HG02678 (cell line): ENCODE data around the gene AMBRA1.

Experiments
- ATAC-seq: cut with Tn5 transposase; IDR thresholded peaks from one replicate; pipeline ENCODE4 v1.9.1; 2021; ENCODE audit warnings: mild to moderate bottlenecking, moderate library complexity; ENCODE audit not compliant: unreplicated experiment

The AMBRA1 gene, protein sequence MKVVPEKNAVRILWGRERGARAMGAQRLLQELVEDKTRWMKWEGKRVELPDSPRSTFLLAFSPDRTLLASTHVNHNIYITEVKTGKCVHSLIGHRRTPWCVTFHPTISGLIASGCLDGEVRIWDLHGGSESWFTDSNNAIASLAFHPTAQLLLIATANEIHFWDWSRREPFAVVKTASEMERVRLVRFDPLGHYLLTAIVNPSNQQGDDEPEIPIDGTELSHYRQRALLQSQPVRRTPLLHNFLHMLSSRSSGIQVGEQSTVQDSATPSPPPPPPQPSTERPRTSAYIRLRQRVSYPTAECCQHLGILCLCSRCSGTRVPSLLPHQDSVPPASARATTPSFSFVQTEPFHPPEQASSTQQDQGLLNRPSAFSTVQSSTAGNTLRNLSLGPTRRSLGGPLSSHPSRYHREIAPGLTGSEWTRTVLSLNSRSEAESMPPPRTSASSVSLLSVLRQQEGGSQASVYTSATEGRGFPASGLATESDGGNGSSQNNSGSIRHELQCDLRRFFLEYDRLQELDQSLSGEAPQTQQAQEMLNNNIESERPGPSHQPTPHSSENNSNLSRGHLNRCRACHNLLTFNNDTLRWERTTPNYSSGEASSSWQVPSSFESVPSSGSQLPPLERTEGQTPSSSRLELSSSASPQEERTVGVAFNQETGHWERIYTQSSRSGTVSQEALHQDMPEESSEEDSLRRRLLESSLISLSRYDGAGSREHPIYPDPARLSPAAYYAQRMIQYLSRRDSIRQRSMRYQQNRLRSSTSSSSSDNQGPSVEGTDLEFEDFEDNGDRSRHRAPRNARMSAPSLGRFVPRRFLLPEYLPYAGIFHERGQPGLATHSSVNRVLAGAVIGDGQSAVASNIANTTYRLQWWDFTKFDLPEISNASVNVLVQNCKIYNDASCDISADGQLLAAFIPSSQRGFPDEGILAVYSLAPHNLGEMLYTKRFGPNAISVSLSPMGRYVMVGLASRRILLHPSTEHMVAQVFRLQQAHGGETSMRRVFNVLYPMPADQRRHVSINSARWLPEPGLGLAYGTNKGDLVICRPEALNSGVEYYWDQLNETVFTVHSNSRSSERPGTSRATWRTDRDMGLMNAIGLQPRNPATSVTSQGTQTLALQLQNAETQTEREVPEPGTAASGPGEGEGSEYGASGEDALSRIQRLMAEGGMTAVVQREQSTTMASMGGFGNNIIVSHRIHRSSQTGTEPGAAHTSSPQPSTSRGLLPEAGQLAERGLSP (N-terminal part only)

GRCh38 chr11:46593550-46594373 is at the start of gene AMBRA1:
Gene AMBRA1, minus strand, starts transcription at chr11:46594023. Its CDS starts 45,643 bp downstream, at chr11:46548380.
- ATAC-seq, result peak; percentile 81

GRCh38 chr11:46643531-46643930 is 49.7 kb upstream of the AMBRA1 start:
- ATAC-seq, result no peak

- ATAC-seq, result no peak
These were observed 49.0 kb upstream of the AMBRA1 start for GRCh38 chr11:46642627-46643335.

DNA sequence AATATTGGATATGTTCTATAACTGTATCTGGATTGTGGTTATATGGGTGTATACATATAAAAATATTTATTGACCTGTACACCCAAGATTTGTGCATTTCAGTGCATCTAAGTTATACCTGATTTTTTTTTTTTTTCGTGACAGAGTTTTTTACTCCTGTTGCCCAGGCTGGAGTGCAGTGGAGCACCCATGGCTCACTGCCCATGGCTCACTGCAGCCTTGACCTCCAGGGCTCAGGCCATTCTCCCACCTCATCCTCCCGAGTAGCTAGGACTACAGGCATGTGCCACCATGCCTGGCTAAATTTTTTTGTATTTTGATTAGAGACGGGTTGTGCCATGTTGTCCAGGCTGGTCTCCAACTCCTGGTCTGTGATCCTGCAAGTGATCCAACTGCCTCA is 47.8 kb upstream of the AMBRA1 start:
- no peak for ATAC-seq

- ATAC-seq, result no peak
These were observed 46.4 kb upstream of the AMBRA1 start for GRCh38 chr11:46640036-46640788.

- no peak for ATAC-seq
These were observed 45.5 kb upstream of the AMBRA1 start for GRCh38 chr11:46639197-46639839.

DNA sequence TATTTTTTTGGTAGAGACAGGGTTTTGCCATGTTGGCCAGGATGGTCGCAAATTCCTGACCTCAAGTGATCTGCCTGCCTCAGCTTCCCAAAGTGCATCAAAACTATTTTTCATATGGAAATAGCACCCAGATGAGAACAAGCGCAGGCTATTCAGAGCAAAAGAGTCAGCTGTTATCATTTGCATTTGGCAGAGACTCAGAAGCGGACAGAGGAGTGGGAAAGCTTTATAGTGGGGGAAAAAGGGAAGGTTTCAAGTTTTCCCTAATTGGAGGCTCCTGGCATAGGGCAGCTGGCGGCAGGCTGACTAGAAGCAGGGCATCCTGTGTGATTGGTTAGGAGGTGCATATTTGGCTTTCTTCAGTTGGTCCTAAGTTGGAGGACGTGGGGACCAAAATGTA is 43.7 kb upstream of the AMBRA1 start:
- ATAC-seq, result no peak

- no peak for ATAC-seq
These were observed 41.8 kb upstream of the AMBRA1 start for GRCh38 chr11:46635557-46636139.

DNA sequence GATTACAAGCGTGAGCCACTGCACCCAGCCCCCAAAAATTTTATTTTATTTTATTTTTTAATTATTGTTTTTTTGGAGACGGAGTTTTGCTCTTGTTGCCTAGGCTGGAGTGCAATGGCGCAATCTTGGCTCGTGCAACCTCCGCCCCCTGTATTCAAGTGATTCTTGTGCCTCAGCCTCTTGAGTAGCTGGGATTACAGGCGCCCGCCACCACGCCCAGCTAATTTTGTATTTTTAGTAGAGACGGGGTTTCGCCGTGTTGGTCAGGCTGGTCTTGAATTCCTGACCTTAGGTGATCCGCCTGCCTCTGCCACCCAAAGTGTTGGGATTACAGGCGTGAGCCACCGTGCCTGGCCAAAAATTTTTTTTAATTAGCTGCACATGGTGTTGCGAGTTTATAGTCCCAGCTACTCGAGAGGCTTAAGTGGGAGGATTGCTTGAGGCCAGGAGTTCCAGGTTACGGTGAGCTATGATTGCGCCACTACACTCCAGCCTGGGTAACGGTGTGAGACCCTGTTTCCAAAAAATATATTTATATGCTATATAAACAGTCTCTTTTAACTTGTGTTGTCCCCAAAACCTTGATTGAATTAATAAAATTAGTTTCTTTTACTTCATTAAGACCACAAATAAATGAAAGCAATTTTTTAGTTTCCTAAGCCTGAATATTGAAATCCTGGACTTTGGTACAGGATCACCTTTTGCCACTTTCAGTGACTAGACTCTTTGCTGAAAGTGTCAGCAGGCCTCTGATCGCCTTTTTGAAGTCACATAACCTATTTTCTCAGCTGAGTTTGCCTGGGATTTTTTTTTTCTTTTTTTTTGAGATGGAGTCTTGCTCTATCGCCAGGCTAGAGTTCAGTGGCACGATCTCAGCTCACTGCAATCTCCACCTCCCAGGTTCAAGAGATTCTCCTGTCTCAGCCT is 39.7 kb upstream of the AMBRA1 start:
- ATAC-seq, result no peak

- no peak for ATAC-seq
These were observed 38.7 kb upstream of the AMBRA1 start for GRCh38 chr11:46632502-46632901.

- no peak for ATAC-seq
These were observed 37.9 kb upstream of the AMBRA1 start for GRCh38 chr11:46631676-46632075.

GRCh38 chr11:46630237-46630636 is 36.4 kb upstream of the AMBRA1 start:
- no peak for ATAC-seq

DNA sequence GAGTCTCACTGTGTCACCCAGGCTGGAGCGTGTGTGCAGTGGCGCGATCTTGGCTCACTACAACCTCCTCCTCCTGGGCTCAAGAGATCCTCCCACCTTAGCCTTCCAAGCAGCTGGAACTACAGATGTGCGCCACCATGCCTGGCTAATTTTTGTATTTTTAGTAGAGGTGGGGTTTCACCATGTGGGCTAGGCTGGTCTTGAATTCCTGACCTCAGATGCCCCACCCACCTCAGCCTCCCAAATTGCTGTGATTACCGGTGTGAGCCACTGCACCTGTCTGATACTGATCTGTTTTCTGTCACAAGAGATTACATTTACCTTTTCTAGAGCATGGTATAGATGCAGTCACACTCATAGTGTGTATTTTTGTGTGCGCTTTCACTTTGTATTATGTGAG is 35.1 kb upstream of the AMBRA1 start:
- no peak for ATAC-seq

DNA sequence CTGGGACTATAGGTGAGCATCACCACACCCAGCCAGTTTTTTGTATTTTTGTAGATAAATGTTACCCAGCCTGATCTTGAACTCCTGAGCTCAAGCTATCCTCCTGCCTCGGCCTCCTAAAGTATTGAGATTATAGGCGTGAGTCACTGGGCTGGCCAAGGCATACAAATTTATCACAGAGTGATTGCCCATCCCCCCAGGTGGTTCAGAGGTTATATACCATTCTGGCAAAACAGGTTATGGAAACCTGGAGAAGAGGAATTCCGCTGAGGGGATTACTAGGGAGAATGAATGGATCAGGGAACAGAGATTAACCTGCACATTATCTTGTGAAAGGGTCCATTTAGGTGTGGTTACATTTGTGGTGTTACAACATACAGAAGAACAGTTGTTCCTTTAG is 31.6 kb upstream of the AMBRA1 start:
- no peak for ATAC-seq

DNA sequence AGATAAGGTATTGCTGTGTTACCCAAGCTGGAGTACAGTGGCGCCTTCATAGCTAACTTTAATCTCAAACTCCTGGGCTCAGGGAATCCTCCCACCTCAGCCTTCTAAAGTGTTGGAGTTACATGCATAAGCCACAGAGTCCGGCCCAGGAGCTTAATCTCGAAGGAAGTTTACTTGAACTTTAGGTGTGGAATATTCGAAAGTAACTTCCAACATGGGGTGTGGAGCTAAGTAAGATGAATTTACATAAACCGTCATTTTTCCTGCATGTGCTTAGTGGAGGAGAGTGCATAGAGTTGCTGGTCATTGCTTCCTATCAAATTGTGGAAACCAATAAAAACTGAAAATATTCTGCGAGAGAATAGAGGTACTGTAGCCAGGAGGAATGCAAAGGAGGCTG is 25.0 kb upstream of the AMBRA1 start:
- no peak for ATAC-seq

- no peak for ATAC-seq
These were observed 24.1 kb upstream of the AMBRA1 start for GRCh38 chr11:46617972-46618314.
